IPS DF 4.7 (cell line): ENCODE measurements around the gene TRAF3.

ENCODE experiments used
- DNase-seq: peaks from one replicate; pipeline ENCODE4 v3.0.0-alpha.2; 2013; ENCODE audit warnings: low spot score; ENCODE audit errors: extremely low read depth

TRAF3 gene

DNA sequence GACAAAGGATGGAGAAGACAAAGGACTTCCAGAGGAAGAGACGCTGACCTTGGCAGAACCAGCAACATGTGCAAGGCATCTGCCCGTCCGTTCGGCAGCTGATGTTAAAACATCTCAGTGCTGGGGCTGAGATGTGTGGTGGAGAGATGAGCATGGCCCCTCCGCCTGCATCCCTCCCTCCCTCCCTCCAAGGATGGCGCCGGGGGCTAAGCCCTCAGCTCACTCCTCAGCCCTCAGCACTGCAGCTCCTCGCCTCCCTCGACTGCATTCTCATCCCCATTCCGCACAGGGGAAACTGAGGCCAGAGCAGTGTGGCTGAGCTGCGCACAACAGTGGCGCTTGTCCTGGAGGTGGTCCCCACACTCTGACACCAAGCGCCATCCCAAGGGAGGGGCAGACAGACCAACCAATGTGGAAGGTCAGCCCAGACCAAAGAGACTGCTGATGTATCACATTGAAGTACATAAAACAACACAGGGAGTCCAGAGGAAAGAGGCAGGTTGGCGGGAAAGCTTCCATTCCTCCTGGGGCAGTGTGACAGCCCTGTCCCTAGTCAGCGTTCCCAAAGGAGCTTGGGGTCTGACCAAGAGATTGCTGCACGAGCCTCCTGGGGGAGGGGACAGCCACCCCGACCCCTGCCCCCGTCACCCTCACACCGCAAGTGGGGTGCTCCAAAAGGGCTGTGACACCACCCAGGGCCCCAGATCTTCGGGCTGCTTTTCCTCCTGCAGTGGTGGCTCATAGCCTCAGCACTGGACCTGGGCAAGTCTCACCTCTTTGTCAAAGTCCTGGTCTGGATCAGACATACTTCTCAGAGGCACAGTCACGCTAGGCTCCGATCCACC lies 160.3 kb downstream of the TRAF3 start:
- DNase-seq = no peak

DNA sequence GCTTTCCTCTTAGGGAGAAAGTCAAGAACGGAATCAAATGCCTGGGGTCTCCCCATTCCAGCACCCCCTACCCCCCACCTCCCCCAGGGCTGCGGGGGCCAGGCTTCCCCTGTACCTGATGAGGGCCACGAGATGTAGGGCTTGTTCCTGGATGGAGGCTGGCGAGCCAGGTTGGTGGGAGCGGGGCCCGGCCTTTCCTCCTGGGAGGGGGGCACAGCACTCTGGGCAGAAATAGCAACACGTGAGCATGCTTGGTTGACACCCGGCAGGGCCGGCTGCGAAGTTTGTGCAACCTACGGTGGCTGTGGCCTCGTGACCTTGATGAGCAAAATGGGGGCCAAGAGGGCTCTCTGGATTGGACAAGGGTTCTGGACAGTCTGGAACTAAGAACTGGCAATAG lies 160.9 kb downstream of the TRAF3 start:
- no peak for DNase-seq

DNA sequence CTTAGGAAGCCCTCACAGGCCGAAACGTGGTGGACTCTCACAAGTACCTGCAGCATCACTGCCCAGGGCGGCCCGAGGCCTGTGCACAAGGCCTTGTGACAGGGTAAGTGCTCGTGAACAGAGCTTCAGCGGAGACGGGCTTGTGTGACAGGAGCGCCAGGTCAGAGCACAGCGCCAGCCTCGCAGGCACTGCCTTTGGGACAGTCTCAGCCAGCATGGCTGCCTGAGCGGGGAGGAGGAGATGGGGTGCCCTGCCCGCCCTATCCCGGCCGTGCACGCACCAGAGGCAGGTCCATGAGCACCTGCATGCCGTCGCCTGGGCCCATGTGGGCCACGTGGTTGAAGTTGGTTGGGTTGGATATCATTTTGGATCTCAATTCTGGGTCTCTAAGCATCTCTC lies 162.1 kb downstream of the TRAF3 start:
- no peak for DNase-seq

DNA sequence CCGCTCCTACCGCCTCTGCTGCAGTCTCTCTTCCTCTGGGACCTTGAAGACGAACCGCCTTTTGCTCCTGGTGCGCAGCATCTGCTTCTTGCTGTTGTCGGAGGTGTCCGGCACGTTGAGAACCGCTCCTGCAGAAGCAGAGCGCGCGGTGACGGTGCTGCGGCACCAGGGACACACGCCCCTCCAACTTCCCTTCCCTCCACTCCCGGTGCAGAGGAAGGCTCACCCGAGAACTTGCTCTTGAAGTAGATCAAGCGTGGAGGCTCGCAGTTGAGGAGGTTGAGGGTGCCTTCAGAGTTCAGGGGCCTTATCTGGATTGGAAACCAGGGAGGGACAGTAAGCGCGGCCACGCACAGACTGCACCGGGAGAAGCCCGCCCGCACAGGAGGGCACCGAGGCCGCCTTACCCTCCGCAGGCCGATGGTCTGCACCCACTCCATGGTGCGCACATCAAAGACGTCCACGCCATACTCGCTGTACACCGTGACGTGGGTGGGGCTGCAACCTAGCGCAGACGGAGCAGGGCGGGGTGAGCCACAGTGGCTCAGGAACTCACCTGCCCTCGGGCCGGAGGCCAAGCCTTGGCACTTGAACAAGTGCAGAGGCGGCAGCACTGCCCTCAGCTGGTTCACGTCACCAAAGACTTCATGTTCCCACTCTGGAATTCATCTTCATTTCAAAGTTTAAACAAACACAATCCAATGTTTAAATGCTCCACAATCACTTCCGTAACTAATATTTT lies 162.7 kb downstream of the TRAF3 start:
- no peak for DNase-seq

DNA sequence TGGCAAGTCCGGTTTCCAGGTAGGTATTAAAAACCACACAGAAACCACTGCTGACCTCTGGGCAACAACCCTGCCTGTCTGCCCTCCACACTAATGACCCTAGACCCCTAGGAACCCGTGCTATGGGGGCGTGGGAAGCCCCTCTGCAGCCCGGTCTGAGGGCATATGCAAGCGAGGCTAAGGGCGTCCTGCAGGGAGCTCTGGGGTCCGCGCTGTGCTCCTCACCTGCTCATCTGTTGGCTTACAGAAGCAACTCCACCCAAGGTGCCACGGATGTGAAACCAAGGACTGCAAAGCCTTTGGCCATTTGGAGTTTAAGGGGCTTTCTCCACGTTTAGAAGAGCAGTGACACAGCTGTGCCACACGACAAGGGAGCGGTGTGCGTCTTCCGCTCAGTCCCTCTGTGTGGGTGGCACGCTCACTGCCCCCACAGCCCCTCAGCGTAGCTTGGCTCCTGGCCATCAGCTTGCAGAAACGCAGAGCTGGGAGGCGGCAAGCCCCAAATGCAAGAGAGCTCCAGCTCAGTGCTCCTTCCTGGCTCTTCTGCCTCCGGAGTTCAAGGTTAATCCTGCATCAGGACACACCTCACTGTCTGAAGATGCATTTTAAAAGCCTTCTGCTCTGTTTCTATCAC lies 163.6 kb downstream of the TRAF3 start:
- no peak for DNase-seq

DNA sequence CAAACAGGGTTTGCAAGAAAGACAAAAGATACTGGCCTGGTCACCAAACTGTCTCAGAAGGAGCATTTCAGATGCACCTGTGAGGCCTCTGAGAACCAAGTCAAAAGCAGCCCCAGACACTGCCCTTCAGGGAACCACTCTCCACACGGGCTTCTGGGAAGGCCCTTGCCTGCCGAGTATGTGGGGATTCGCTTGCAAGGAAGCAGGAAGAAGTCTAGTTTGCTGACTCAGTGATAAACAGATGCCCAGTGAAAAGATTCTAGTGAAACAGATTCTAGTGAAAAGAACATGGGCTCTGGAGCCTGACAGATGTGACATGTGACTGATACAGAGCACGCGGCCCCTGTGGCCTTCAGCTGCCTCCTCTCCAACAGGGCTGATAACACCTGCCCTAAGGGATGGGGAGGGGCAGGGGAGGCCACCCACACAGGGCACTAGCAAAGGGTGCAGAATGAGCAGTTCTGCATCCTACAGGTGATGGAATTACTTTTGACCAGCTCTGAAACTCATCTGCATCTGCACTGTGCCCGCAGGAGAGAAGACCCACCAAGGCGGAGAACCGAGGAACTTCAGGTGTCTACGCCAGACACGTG lies 164.3 kb downstream of the TRAF3 start:
- no peak for DNase-seq

DNA sequence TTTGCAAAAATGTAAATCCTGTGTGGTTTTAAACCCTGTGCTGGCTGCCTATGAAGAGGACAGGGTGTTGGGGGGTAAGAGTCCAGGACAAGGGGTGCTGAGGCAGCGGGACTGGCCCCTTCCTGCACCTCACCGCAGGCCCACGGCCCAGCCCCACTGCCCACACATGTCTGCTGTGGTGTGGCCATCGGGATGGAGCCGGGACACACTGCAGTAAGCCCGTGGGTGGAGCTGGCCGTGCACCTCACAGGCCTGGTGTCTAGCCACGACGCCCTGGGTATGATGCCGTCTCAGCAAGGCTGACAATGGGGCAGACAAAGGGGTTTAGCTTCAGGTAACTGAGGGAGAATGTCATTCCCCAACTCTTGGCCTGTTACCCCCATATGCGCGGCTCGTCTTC lies 164.8 kb downstream of the TRAF3 start:
- DNase-seq = no peak

DNA sequence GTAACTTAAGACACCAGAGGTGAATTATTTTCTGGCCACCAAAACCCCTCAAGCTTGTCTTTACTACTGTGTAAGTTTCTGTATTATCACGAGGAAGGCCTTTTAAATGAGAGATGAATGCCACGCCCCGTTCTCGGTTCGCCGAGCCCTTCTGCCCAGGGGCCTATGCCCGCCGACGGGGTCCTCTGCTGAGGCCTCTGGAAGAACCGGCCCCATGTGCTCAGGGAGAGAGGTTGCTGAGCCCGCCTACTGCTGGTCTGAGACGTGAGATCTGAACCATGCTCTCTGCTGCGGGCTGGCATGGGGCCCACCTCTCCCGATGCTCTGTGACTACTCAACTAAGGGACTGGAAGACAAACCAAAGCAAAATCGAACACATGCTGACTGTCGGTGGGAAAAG lies 166.2 kb downstream of the TRAF3 start:
- no peak for DNase-seq

DNA sequence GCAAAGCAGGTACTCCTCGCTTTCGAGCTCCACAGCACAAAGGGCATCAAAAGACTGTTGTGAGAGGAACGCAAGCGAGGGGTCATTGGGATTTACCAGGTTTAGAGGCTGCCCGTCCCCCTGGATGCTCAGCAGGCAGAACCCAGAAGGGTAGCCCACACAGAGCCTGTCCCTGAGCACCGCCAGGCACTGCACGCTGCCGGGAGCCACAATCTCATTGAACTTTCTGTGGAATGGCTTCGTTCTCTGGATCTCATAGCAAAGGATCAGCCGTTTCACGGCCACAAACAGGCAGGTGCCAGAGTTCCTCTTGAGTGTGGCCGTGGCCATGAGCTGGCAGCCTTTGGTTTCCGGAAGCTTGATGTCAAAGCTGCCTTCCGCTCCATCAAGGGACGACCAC lies 166.7 kb downstream of the TRAF3 start:
- DNase-seq = no peak

DNA sequence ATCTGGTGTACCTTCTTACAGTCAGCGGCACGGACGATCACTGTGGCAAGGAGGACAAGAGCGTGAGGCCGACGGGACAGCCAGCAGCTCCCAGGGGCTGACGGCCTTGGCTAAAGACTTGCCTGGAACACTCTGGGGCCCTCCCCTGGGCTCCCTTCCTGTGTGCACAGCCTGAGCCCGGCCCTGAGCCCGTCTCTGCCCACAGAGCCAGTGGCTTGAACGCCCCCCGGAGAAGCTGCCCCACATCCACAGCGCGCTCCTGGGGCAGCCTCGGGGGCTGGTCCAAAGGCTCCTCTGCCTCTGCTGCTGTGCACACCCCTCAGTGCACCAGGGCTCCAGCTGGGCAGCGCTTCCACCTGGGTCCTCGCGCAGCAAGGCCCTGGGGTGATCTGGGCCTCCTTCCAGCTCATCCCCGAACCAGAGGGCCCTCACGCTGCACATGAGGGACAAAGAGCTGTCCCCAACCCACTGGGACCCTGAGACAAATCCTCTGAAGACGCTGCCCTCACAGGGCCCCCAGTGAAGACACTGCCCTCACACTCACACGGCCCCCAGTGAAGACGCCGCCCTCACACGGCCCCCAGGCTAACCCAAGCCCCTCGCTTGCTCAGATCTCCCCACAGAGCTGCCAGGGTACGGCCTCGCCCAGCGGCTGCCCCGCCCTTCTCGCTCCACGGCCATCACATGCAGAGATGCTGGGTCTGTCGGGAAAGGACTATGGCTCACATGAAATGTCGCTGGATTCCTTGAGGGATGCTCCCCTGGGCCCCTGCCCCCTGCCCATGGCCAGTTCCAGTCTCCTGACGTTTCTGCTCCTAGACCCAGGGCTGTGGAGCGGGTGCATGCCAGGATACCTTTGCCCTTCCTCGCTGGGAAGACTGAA lies 167.4 kb downstream of the TRAF3 start:
- no peak for DNase-seq

DNA sequence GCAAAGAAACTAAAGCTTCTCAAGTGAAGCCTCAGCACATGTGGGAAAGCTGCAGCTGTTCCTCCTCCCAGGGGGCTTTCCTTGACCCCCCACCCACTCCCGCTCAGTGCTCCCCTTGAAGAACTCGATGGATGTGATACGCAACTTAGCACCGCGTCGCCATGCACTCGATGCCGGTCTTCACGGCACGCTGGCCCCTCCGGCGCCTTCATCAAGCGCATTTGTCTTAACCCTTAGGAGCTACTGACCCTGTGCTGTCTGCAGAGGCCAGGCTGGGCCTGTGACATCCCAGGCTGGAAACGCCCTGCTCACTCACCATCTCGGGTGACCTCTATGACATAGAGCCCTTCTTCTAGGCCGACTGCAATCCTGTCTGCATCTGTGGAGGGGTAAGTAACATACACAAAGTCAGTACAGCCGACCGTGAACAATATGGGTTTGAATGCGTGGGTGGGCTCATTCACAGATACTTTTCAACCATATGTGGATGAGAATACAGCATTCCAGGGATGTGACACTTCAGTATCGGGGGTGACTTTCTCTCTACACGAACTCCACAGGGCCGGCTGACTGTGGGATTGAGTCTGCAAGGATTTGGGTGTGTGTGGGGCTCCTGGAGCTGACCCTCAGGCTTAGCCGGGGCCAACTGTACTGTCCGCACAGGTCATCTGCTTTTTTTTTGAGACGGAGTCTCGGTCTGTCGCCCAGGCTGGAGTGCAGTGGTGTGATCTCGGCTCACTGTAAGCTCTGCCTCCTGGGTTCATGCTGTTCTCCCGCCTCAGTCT lies 168.3 kb downstream of the TRAF3 start:
- DNase-seq = no peak

DNA sequence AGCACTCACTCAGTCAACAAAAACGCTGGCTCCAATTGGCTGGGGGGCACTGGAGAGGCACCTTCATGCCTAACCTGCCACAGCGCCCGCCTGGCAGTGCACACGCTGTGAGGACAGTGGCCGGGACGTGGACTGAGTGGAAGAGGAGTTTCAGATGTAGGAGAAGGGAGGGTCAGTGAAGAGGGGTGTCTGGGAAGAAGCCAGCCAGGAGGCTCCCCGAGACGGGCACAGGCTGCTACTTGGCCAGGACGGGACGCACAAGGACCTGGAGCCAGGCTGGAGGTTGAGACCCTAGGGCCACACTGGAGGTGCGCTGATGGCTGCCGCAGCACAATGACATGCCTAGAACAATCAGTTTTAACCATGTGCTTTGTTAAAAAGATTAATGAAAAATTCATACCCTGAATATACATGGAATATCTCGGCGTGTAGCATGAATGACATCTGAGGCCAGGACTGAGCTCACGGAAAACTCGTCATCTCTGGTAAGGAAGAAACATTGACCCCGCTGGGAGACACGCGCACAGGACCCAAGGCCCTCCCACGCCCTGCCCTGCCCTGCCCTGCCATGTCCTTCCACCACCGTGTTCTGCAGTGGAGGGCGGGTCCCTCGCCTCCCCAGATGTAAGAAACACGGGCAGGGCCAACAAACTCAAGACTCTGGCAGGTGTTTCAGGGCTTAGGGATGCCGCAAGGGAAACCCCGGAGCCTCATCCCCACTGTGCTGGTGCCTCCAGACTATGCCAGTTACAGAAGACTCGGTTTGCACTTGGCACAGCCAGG lies 170.3 kb downstream of the TRAF3 start:
- no peak for DNase-seq

DNA sequence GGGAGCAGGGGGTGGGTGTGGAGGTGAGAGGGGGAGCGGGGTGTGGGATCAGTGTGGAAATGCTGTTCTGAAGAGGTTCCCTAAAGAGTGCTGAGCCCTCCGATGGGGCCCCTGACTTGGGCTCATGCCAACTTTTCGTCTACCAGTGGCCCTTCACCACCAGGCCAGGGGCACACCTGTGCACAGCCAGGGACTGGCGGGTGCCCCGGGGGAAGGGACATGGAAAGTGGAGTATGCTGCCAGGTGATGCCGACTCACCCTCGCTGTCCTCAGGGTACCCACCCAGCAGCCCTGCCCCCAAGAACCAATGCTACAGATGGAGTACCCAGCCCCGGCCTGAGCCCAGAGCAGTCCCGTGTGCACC lies 171.4 kb downstream of the TRAF3 start:
- no peak for DNase-seq

DNA sequence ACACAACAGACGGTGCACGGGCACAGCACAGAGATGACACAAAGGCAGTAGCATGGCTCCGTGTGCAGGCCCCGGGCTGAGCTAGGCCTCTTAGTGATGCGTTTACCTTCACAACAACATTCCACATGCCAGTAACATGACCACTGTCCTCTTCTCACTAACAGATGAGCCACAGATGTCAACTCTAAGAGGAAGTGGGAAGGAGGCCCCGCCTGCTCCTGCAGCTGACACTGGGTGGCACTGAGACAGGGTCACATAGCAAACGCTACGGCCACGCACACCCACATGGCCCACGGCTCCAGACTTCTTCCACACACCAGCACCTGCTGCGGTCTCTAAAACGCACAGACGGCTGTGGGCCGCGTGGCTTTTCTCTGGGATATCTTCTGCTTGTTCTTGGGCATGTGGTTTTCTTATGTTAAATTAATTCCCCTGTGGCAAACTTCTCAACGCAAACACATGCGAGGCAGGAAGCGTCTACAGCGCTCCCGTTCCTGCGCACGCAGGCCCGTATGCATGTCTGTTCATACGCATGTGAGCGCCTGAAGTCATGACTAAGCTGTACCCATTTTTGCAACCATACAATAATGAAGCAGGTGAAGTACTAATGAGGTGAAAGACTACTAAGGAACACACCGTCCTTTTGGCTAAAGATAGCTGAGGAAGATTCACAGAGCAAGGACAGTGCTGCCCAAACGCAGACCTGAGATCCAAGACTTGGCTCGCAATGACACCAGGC lies 172.0 kb downstream of the TRAF3 start:
- no peak for DNase-seq

DNA sequence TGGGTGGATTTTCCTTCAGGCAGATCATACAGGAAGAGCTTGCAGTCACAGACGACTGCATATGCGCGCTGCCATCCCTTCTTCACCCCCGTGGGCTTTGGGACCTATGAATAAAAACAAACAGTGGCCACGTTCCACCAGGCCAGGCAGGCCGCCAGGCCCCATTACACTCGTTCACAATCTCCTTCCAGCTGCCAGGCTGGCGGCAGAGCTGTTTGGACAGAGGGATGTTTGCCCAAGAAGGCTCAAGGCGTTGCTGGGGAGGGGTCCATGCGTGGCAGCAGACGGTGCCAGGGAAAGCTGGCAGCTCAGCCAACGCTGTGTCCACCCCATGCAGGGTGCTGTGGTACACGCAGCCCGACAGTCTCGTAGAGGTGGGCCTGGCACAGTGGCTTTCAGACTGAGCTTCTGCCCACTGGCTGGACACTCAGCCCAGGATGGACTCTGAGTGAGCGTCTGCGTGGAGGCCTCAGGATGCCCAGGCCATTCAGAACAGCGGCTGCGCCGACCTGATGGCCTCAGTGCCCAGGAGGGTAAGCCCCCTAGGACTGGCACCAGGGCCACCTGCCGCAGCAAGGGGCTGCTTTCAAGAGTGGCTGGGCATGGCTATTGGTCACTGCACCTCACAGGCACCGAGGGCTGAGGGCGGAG lies 172.7 kb downstream of the TRAF3 start:
- DNase-seq = no peak

DNA sequence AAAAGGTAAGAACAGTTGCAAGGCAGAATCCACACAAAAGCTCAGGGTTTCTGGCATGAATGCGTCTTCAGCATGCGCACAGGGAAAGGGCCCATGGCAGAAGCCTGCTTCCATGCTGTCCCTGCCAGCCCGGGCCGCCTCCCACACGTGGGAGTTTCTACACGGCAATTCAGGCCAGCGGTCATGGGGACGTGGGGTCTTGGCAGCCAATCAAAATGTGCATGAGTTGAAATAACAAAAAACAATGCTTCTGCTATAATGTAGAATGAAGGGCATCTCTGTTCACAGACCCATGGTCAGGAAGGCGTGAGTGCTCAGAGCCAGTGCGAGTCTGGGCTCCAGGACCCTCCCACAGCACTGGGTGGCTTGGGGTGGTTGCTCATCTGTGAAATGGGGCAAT lies 173.8 kb downstream of the TRAF3 start:
- no peak for DNase-seq

DNA sequence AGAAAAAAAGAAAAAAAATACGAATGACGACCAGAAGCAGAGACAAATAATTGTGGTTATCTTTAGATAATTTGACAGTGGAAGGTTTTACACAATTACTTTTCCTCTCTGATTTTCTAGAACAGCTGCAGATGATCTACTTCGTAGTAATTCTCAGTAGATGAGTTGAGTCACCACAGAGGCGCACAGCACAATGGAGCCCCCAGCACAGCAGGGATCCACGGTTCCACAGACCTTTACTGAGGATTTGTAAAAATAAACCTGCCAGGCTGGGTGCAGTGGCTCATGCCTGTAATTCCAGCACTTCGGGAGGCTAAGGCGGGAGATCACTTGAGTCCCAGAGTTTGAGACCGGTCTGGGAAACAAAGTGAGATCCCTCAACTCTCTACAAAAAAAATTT lies 174.6 kb downstream of the TRAF3 start:
- no peak for DNase-seq

DNA sequence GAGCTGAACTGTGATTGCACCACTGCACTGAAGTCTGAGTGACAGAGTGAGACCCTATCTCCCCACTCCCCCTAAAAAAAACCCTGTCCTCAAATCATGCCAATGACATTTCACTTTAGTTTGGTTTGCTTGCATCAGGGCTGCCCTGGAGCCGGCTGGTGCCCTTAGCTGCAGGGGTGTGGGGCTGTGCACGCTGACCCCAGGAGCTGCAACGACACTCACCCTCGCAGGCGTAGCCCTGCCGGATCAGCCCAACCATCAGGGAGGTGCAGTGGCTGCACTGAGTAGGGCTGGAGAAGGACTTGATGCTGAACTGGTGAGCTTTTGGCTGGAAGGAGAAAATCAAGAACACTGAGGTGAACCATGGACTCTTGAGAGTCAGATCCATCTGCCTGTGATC lies 175.0 kb downstream of the TRAF3 start:
- DNase-seq = no peak
